NT2/D1 (cell line): ENCODE measurements around the gene KCTD5.

Experiments used
- DNase-seq: peaks from one replicate; pipeline ENCODE4 v3.0.0-alpha.2; 2011; ENCODE audit warnings: low read depth, low spot score
- H3K27me3 ChIP-seq: 2 replicates; pipeline ENCODE4 v1.6.0; 2011; ENCODE audit warnings: mild to moderate bottlenecking; ENCODE audit not compliant: insufficient read length, insufficient read depth
- H3K36me3 ChIP-seq: 2 replicates; pipeline ENCODE4 v1.6.1; 2011; ENCODE audit warnings: mild to moderate bottlenecking, low read length, mixed read lengths; ENCODE audit not compliant: insufficient read depth, insufficient read length
- H3K4me1 ChIP-seq: 2 replicates; pipeline ENCODE4 v1.5.1; 2011; ENCODE audit not compliant: insufficient read depth, insufficient read length
- H3K4me3 ChIP-seq: 2 replicates; pipeline ENCODE4 v1.5.1; 2011; ENCODE audit warnings: low read depth; ENCODE audit not compliant: insufficient read length
- H3K9ac ChIP-seq: 2 replicates; pipeline ENCODE4 v1.6.0; 2011; ENCODE audit warnings: low read depth; ENCODE audit not compliant: insufficient read length
- H3K9me3 ChIP-seq: 2 replicates; pipeline ENCODE4 v1.5.1; 2011; ENCODE audit warnings: mild to moderate bottlenecking, low read length; ENCODE audit not compliant: insufficient read depth
- SUZ12 ChIP-seq: IDR thresholded peaks from 2 replicates; pipeline ENCODE4 v1.6.1; 2011; ENCODE audit not compliant: insufficient read length, insufficient read depth; ENCODE audit errors: extremely low read depth
- YY1 ChIP-seq: IDR thresholded peaks from 2 replicates; pipeline ENCODE4 v1.6.1; 2011; ENCODE audit not compliant: insufficient read length, insufficient read depth
- ZNF274 ChIP-seq: IDR thresholded peaks from 2 replicates; pipeline ENCODE4 v1.6.1; 2011; ENCODE audit warnings: mild to moderate bottlenecking, low read depth, low read length

The KCTD5 gene

DNA sequence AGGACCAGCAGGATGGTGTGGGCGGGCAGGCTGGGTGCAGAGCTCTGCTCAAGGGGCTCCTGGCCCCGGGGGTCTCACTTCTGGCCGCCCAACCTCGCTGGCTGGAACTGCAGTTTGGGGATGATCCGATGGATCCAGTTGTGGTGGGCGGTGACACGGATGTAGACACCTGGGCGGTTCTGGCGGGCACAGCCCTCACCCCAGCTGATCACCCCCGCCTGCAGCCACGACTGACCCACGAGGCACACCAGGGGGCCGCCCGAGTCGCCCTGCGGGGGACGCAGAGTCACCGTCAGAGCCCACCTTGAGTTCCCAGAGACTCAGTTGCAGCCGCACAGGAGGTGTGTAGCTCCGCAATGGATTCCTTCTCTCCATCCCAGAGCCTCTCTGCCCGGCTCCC is 30.2 kb downstream of the KCTD5 start:
- Histone ChIP-seq H3K9me3 (no peaks in the 10 kb centered on the region), H3K4me1 (peaks cover 10% of the 10 kb centered on the region)
- no peak for DNase-seq

GRCh38 chr16:2713523-2713922 is 31.2 kb downstream of the KCTD5 start:
- Histone ChIP-seq H3K9ac (no peak overlapping the region), H3K9me3 (no peaks in the 10 kb centered on the region), H3K4me1 (peaks cover 13% of the 10 kb centered on the region), H3K36me3 (peaks cover 21% of the 10 kb centered on the region), H3K27me3 (no peaks in the 10 kb centered on the region), H3K4me3 (no peak overlapping the region)
- TF ChIP-seq ZNF274 (no peak), YY1 (no peak), SUZ12 (no peak)
- no peak for DNase-seq

More for the DNA sequence above, 30.2 kb downstream of the KCTD5 start:
- Histone ChIP-seq H3K4me3 (no peak overlapping the region), H3K27me3 (no peaks in the 10 kb centered on the region), H3K9ac (no peak overlapping the region), H3K36me3 (peaks cover 31% of the 10 kb centered on the region)
- TF ChIP-seq YY1, result no peak

- H3K36me3 ChIP-seq, result peaks cover 17% of the 10 kb centered on the region
- H3K27me3 ChIP-seq, result no peaks in the 10 kb centered on the region
- H3K9ac ChIP-seq, result no peak overlapping the region
- H3K9me3 ChIP-seq, result no peaks in the 10 kb centered on the region
- H3K4me1 ChIP-seq, result peaks cover 18% of the 10 kb centered on the region
- no peak for DNase-seq
- no peak for TF ChIP-seq YY1
- no peak for TF ChIP-seq SUZ12
- TF ChIP-seq ZNF274, result no peak
- H3K4me3 ChIP-seq, result no peak overlapping the region
Measured at GRCh38 chr16:2713985-2714774, 31.9 kb downstream of the KCTD5 start.

GRCh38 chr16:2715064-2715463 is 32.7 kb downstream of the KCTD5 start:
- H3K4me1 ChIP-seq, result peaks cover 27% of the 10 kb centered on the region
- peaks cover 8% of the 10 kb centered on the region for H3K36me3 ChIP-seq
- TF ChIP-seq YY1 (no peak), ZNF274 (no peak), SUZ12 (no peak)
- no peaks in the 10 kb centered on the region for H3K27me3 ChIP-seq
- H3K4me3 ChIP-seq, result no peak overlapping the region
- H3K9ac ChIP-seq, result no peak overlapping the region
- no peaks in the 10 kb centered on the region for H3K9me3 ChIP-seq
- no peak for DNase-seq

- Histone ChIP-seq H3K27me3 (no peaks in the 10 kb centered on the region), H3K4me1 (peaks cover 28% of the 10 kb centered on the region), H3K9me3 (no peaks in the 10 kb centered on the region), H3K36me3 (peaks cover 3% of the 10 kb centered on the region), H3K4me3 (no peak overlapping the region), H3K9ac (no peak overlapping the region)
- no peak for DNase-seq
- no peak for TF ChIP-seq ZNF274
- TF ChIP-seq YY1, result no peak
- TF ChIP-seq SUZ12, result no peak
Measured at GRCh38 chr16:2715519-2715918, 33.2 kb downstream of the KCTD5 start.

- H3K9ac ChIP-seq, result no peak overlapping the region
- no peaks in the 10 kb centered on the region for H3K36me3 ChIP-seq
- H3K4me3 ChIP-seq, result no peak overlapping the region
- no peaks in the 10 kb centered on the region for H3K27me3 ChIP-seq
- TF ChIP-seq ZNF274 (no peak), SUZ12 (no peak), YY1 (no peak)
- peaks cover 28% of the 10 kb centered on the region for H3K4me1 ChIP-seq
- H3K9me3 ChIP-seq, result no peaks in the 10 kb centered on the region
- DNase-seq, result no peak
Measured at GRCh38 chr16:2715966-2716885, 33.9 kb downstream of the KCTD5 start.

GRCh38 chr16:2716948-2717347 is 34.6 kb downstream of the KCTD5 start:
- peak overlapping the region; percentile 32 for H3K9ac ChIP-seq
- TF ChIP-seq YY1 (no peak), ZNF274 (no peak), SUZ12 (no peak)
- no peak for DNase-seq
- H3K9me3 ChIP-seq, result no peaks in the 10 kb centered on the region
- no peaks in the 10 kb centered on the region for H3K36me3 ChIP-seq
- H3K4me3 ChIP-seq, result no peak overlapping the region
- H3K4me1 ChIP-seq, result peaks cover 28% of the 10 kb centered on the region
- H3K27me3 ChIP-seq, result no peaks in the 10 kb centered on the region
